CD14-positive monocyte (primary cell): ENCODE results near the gene MAST2. TPM values are rescaled to one million over a fixed set of nuclear protein-coding genes. Genes with fewer than 3 reads are reported as not detected.
A peak's percentile ranks its signal among the peaks of the same experiment; 100 is the strongest.

ENCODE experiments used
- DNase-seq, 3 donors: peaks; one replicate each; pipeline ENCODE4 v3.0.0-alpha.2; 2011 to 2022
- H2AFZ ChIP-seq: 2 replicates; pipeline ENCODE4 v1.6.0; 2012; ENCODE audit warnings: mild to moderate bottlenecking, low read depth, low read length, inconsistent platforms; ENCODE audit not compliant: insufficient read depth, poor library complexity, severe bottlenecking
- H3K27ac ChIP-seq, 2 donors: 1 replicate in 1 of 2; 2 replicates in 1 of 2; pipeline ENCODE4 v1.5.1; 2012 to 2013; ENCODE audit warnings: low read length in 2 of 2, control low read depth in 1 of 2, inconsistent platforms in 1 of 2, low read depth in 1 of 2, mild to moderate bottlenecking in 1 of 2
- H3K27me3 ChIP-seq, 2 donors: one replicate each; pipeline versions ENCODE4 v1.6.0 to v1.6.1; 2011 to 2013; ENCODE audit warnings: low read length in 2 of 2; ENCODE audit not compliant: control insufficient read depth in 2 of 2, insufficient read depth in 2 of 2
- H3K36me3 ChIP-seq, 2 donors: replicated peaks in 1 of 2; 1 replicate in 1 of 2; 2 replicates in 1 of 2; pipeline versions ENCODE4 v1.5.1 to v1.6.1; 2012 to 2013; ENCODE audit warnings: low read length in 2 of 2, control low read depth in 1 of 2, inconsistent platforms in 1 of 2, mild to moderate bottlenecking in 1 of 2; ENCODE audit not compliant: insufficient read depth in 2 of 2, control insufficient read depth in 1 of 2
- H3K4me1 ChIP-seq, 2 donors: 1 replicate in 1 of 2; 2 replicates in 1 of 2; pipeline versions ENCODE4 v1.5.1 to v1.6.1; 2012 to 2013; ENCODE audit warnings: low read length in 2 of 2, control low read depth in 1 of 2, inconsistent platforms in 1 of 2, mild to moderate bottlenecking in 1 of 2, moderate library complexity in 1 of 2; ENCODE audit not compliant: insufficient read depth in 2 of 2, control insufficient read depth in 1 of 2
- H3K4me2 ChIP-seq: replicated peaks from 2 replicates; pipeline ENCODE3; 2012; ENCODE audit warnings: low read length, moderate library complexity, mild to moderate bottlenecking; ENCODE audit not compliant: poor library complexity, severe bottlenecking; ENCODE audit errors: extremely low read depth
- H3K4me3 ChIP-seq, 3 experiments: fragments of 200-600 bp in 1 of 3; sonication (generic) in 1 of 3; replicated peaks in 1 of 3; 1 replicate in 2 of 3; 2 replicates in 1 of 3; pipeline ENCODE4 v1.5.1; 2011 to 2013; ENCODE audit warnings: low read length in 3 of 3, mild to moderate bottlenecking in 3 of 3, control low read depth in 2 of 3, low read depth in 2 of 3, inconsistent platforms in 1 of 3, moderate library complexity in 1 of 3
- H3K79me2 ChIP-seq: 2 replicates; pipeline ENCODE4 v1.6.0; 2012; ENCODE audit warnings: mild to moderate bottlenecking, control low read depth, inconsistent platforms, low read length, moderate library complexity; ENCODE audit not compliant: insufficient read depth
- H3K9ac ChIP-seq: 2 replicates; pipeline ENCODE4 v1.6.0; 2017; ENCODE audit warnings: low read length, mild to moderate bottlenecking; ENCODE audit not compliant: insufficient read depth, poor library complexity, severe bottlenecking
- H3K9me3 ChIP-seq, 2 donors: replicated peaks in 1 of 2; 1 replicate in 1 of 2; 2 replicates in 1 of 2; pipeline versions ENCODE4 v1.5.1 to v1.6.1; 2012 to 2013; ENCODE audit warnings: low read length in 2 of 2, control low read depth in 1 of 2; ENCODE audit not compliant: control insufficient read depth in 1 of 2, insufficient read depth in 1 of 2
- H4K20me1 ChIP-seq: 2 replicates; pipeline ENCODE4 v1.6.0; 2012; ENCODE audit warnings: mild to moderate bottlenecking, low read length, control low read depth, moderate library complexity; ENCODE audit not compliant: insufficient read depth
- H3K27ac Mint-ChIP-seq, 7 donors: one replicate each; pipeline ENCODE4 v1.8.0; 2020; ENCODE audit warnings: mild to moderate bottlenecking in 7 of 7, mixed read lengths in 7 of 7, moderate library complexity in 6 of 7, inconsistent platforms in 2 of 7
- H3K27me3 Mint-ChIP-seq, 3 donors: one replicate each; pipeline ENCODE4 v1.8.0; 2021 to 2022; ENCODE audit warnings: low read depth in 3 of 3, mild to moderate bottlenecking in 3 of 3, mixed read lengths in 3 of 3, moderate library complexity in 3 of 3, inconsistent platforms in 1 of 3
- H3K36me3 Mint-ChIP-seq, 2 donors: one replicate each; pipeline ENCODE4 v1.8.0; 2020; ENCODE audit warnings: mixed read lengths in 2 of 2, inconsistent platforms in 1 of 2, mild to moderate bottlenecking in 1 of 2
- H3K4me1 Mint-ChIP-seq: one replicate; pipeline ENCODE4 v1.8.0; 2020; ENCODE audit warnings: mild to moderate bottlenecking, mixed read lengths
- H3K4me3 Mint-ChIP-seq, 2 donors: one replicate each; pipeline ENCODE4 v1.8.0; 2020; ENCODE audit warnings: mild to moderate bottlenecking in 2 of 2, mixed read lengths in 2 of 2, moderate library complexity in 1 of 2
- H3K9me3 Mint-ChIP-seq, 7 donors: one replicate each; pipeline ENCODE4 v1.8.0; 2020 to 2022; ENCODE audit warnings: mixed read lengths in 7 of 7, mild to moderate bottlenecking in 6 of 7, moderate library complexity in 6 of 7, inconsistent platforms in 2 of 7
- CTCF ChIP-seq: fragments of 200-600 bp; IDR thresholded peaks from one replicate; pipeline ENCODE4 v1.8.0; 2022; ENCODE audit warnings: antibody characterized with exemption, mild to moderate bottlenecking
- WGBS: methylation state at CpG from one replicate; pipeline ENCODE4 v1.1.5; 2013; ENCODE audit warnings: missing lambda C conversion rate; ENCODE audit not compliant: insufficient coverage; 5-methylcytosine and 5-hydroxymethylcytosine counted together
- intact Hi-C, 2 donors: fragments of 100-400 bp; cut with micrococcal nuclease; formaldehyde crosslinking; loops; one replicate each; pipeline versions ENCODE4 v1.15.0 to v1.15.1; 2023
- polyA plus RNA-seq, 3 donors: library from polyadenylated mRNA; depleted of rRNA in 1 of 3; unstranded in 2 of 3; stranded (reverse) in 1 of 3; fragments of 300-500 nt in 2 of 3; fragments of >200 nt in 1 of 3; fragmentation: Illumina TruSeq in 2 of 3; gene quantifications; 1 replicate in 2 of 3; 2 replicates in 1 of 3; pipeline ENCODE4 v1.2.3, GENCODE V29; 2012 to 2021

The MAST2 gene
- polyA plus RNA-seq, 3 donors, result 1.0 to 7.2 (median 2.5) TPM

- H3K4me1 ChIP-seq, result peaks cover 0 to 9% of the 10 kb centered on the region in 2 donors
- peaks cover 0 to 2% of the 10 kb centered on the region in 2 donors for H3K9me3 ChIP-seq
- no peaks in the 10 kb centered on the region for H4K20me1 ChIP-seq
- no peak overlapping the region for H3K4me3 ChIP-seq
- no peak overlapping the region for H3K9ac ChIP-seq
- no peak for TF ChIP-seq CTCF
- H3K4me3 Mint-ChIP-seq, result no peak overlapping the region
- peaks cover 15 to 27% of the 10 kb centered on the region in 2 donors for H3K36me3 Mint-ChIP-seq
- peaks cover 0 to 11% (median 2%) of the 10 kb centered on the region in 7 donors for H3K9me3 Mint-ChIP-seq
- DNase-seq, result no peak
- no peaks in the 10 kb centered on the region for H3K27me3 ChIP-seq
- H3K4me2 ChIP-seq, result no peak overlapping the region
- no peaks in the 10 kb centered on the region for H3K27me3 Mint-ChIP-seq
- WGBS, result 100% methylated on average over 2 of the region's 3 CpGs
- intact Hi-C loops, result no loop called here
- peaks cover 3% of the 10 kb centered on the region for H3K79me2 ChIP-seq
- no peak overlapping the region for H3K27ac ChIP-seq
- no peak overlapping the region for H2AFZ ChIP-seq
- H3K4me1 Mint-ChIP-seq, result peaks cover 13% of the 10 kb centered on the region
- peaks cover 7% of the 10 kb centered on the region in 2 donors for H3K36me3 ChIP-seq
- peak overlapping the region in 1 of 7 donors; percentile 43 for H3K27ac Mint-ChIP-seq
These were observed 12.5 kb downstream of the MAST2 start for GRCh38 chr1:45815667-45816458.

- DNase-seq, result no peak
- Mint-ChIP-seq H3K4me1 (peaks cover 15% of the 10 kb centered on the region), H3K4me3 (no peak overlapping the region), H3K36me3 (peaks cover 17 to 31% of the 10 kb centered on the region in 2 donors), H3K27ac (peak overlapping the region in 3 of 7 donors; percentile 7 to 51 (median 13)), H3K9me3 (peaks cover 0 to 12% (median 2%) of the 10 kb centered on the region in 7 donors), H3K27me3 (no peaks in the 10 kb centered on the region)
- Histone ChIP-seq H3K4me2 (no peak overlapping the region), H4K20me1 (no peaks in the 10 kb centered on the region), H3K4me3 (no peak overlapping the region), H2AFZ (no peak overlapping the region), H3K27ac (no peak overlapping the region), H3K4me1 (peaks cover 0 to 11% of the 10 kb centered on the region in 2 donors), H3K36me3 (peaks cover 4 to 8% of the 10 kb centered on the region in 2 donors), H3K9me3 (peaks cover 0 to 2% of the 10 kb centered on the region in 2 donors), H3K79me2 (peaks cover 3% of the 10 kb centered on the region), H3K9ac (no peak overlapping the region), H3K27me3 (no peaks in the 10 kb centered on the region)
- intact Hi-C loops, result no loop called here
- no peak for TF ChIP-seq CTCF
These were observed 16.8 kb downstream of the MAST2 start for GRCh38 chr1:45820173-45820572.
